Nephron progenitor cell (in vitro differentiated cells): ENCODE data around the gene CALM1.

Source experiments
- DNase-seq: peaks from one replicate; pipeline ENCODE4 v3.0.0; 2021
- H3K27ac Mint-ChIP-seq: 2 replicates; pipeline ENCODE4 v1.8.0; 2021; ENCODE audit warnings: mild to moderate bottlenecking, moderate library complexity, mixed read lengths
- H3K27me3 Mint-ChIP-seq: 2 replicates; pipeline ENCODE4 v1.8.0; 2021; ENCODE audit warnings: mild to moderate bottlenecking, low read depth, mixed read lengths; ENCODE audit not compliant: poor library complexity
- H3K36me3 Mint-ChIP-seq: 2 replicates; pipeline ENCODE4 v1.8.0; 2021; ENCODE audit warnings: low read depth, mixed read lengths
- H3K4me1 Mint-ChIP-seq: 2 replicates; pipeline ENCODE4 v1.8.0; 2021; ENCODE audit warnings: mixed read lengths
- H3K4me3 Mint-ChIP-seq: 2 replicates; pipeline ENCODE4 v1.8.0; 2021; ENCODE audit warnings: mild to moderate bottlenecking, moderate library complexity, mixed read lengths
- H3K9me3 Mint-ChIP-seq: 2 replicates; pipeline ENCODE4 v1.8.0; 2021; ENCODE audit warnings: mild to moderate bottlenecking, moderate library complexity, mixed read lengths
- CTCF ChIP-seq: fragments of 200-600 bp; sonication (generic); IDR thresholded peaks from 2 replicates; pipeline ENCODE4 v1.5.0; 2021; ENCODE audit warnings: antibody characterized with exemption

Gene CALM1

GRCh38 chr14:90449411-90449810, 52.6 kb downstream of the CALM1 start:
- Mint-ChIP-seq H3K27me3 (peaks cover 6% of the 10 kb centered on the region), H3K4me1 (peaks cover 19% of the 10 kb centered on the region), H3K4me3 (no peak overlapping the region), H3K9me3 (peaks cover 21% of the 10 kb centered on the region), H3K36me3 (no peaks in the 10 kb centered on the region), H3K27ac (no peak overlapping the region)
- TF ChIP-seq CTCF = no peak
- no peak for DNase-seq

- Mint-ChIP-seq H3K4me3 (no peak overlapping the region), H3K27me3 (peaks cover 6% of the 10 kb centered on the region), H3K27ac (no peak overlapping the region), H3K9me3 (peaks cover 21% of the 10 kb centered on the region), H3K36me3 (no peaks in the 10 kb centered on the region), H3K4me1 (peaks cover 20% of the 10 kb centered on the region)
- TF ChIP-seq CTCF = no peak
- DNase-seq = no peak
Measured at GRCh38 chr14:90450151-90450550, 53.3 kb downstream of the CALM1 start.

GRCh38 chr14:90450667-90451066, 53.8 kb downstream of the CALM1 start:
- H3K27ac Mint-ChIP-seq = no peak overlapping the region
- H3K4me1 Mint-ChIP-seq = peaks cover 25% of the 10 kb centered on the region
- peaks cover 6% of the 10 kb centered on the region for H3K27me3 Mint-ChIP-seq
- H3K4me3 Mint-ChIP-seq = no peak overlapping the region
- peaks cover 17% of the 10 kb centered on the region for H3K9me3 Mint-ChIP-seq
- TF ChIP-seq CTCF = no peak
- no peaks in the 10 kb centered on the region for H3K36me3 Mint-ChIP-seq
- no peak for DNase-seq

GRCh38 chr14:90451443-90451842, 54.6 kb downstream of the CALM1 start:
- Mint-ChIP-seq H3K27ac (no peak overlapping the region), H3K4me3 (no peak overlapping the region), H3K36me3 (no peaks in the 10 kb centered on the region), H3K9me3 (peaks cover 17% of the 10 kb centered on the region), H3K27me3 (peaks cover 6% of the 10 kb centered on the region), H3K4me1 (peaks cover 29% of the 10 kb centered on the region)
- TF ChIP-seq CTCF = no peak
- DNase-seq = no peak

GRCh38 chr14:90451961-90452360, 55.1 kb downstream of the CALM1 start:
- H3K27ac Mint-ChIP-seq = no peak overlapping the region
- peaks cover 29% of the 10 kb centered on the region for H3K4me1 Mint-ChIP-seq
- H3K9me3 Mint-ChIP-seq = peaks cover 12% of the 10 kb centered on the region
- H3K4me3 Mint-ChIP-seq = no peak overlapping the region
- H3K27me3 Mint-ChIP-seq = peaks cover 6% of the 10 kb centered on the region
- no peaks in the 10 kb centered on the region for H3K36me3 Mint-ChIP-seq
- no peak for TF ChIP-seq CTCF
- no peak for DNase-seq

- H3K9me3 Mint-ChIP-seq = peaks cover 10% of the 10 kb centered on the region
- H3K27ac Mint-ChIP-seq = no peak overlapping the region
- no peak for DNase-seq
- H3K4me3 Mint-ChIP-seq = no peak overlapping the region
- peaks cover 29% of the 10 kb centered on the region for H3K4me1 Mint-ChIP-seq
- peaks cover 8% of the 10 kb centered on the region for H3K27me3 Mint-ChIP-seq
- no peak for TF ChIP-seq CTCF
- no peaks in the 10 kb centered on the region for H3K36me3 Mint-ChIP-seq
Measured at GRCh38 chr14:90452366-90452765, 55.5 kb downstream of the CALM1 start.
